Body of pancreas (tissue), 4 donors: ENCODE measurements around the gene OSBPL6. TPM values are rescaled to one million over a fixed set of nuclear protein-coding genes. Genes with fewer than 3 reads are reported as not detected.
"Not testable (repeated sequence)": the region's sequence is repeated elsewhere in the genome, so short reads cannot be mapped to it uniquely, and the experiment has no call there.

Experiments used
- ATAC-seq: fragments of 150-250 bp; one replicate; pipeline ENCODE4 v1.9.1; 2016
- DNase-seq, 4 donors: peaks; one replicate each; pipeline ENCODE4 v3.0.0-alpha.2; 2019
- H3K27ac ChIP-seq, 4 donors: fragments of 200-600 bp; sonication (generic); 1 replicate in 3 of 4; 2 replicates in 1 of 4; pipeline versions ENCODE4 v1.5.1 to v1.6.1; 2016 to 2019; ENCODE audit warnings: mild to moderate bottlenecking in 1 of 4, mixed read lengths in 1 of 4, moderate library complexity in 1 of 4
- H3K27me3 ChIP-seq, 2 donors: fragments of 200-600 bp; sonication (generic); one replicate each; pipeline ENCODE4 v1.6.0; 2016; ENCODE audit warnings: mild to moderate bottlenecking in 1 of 2
- H3K36me3 ChIP-seq, 2 donors: fragments of 200-600 bp; sonication (generic); replicated peaks in 1 of 2; 2 replicates each; pipeline ENCODE4 v1.5.1; 2016; ENCODE audit warnings: low read depth in 2 of 2; ENCODE audit not compliant: insufficient read depth in 1 of 2
- H3K4me1 ChIP-seq: fragments of 200-600 bp; sonication (generic); one replicate; pipeline ENCODE4 v1.6.0; 2016
- H3K4me3 ChIP-seq, 2 donors: fragments of 200-600 bp; sonication (generic); 1 replicate in 1 of 2; 2 replicates in 1 of 2; pipeline ENCODE4 v1.5.1; 2016 to 2019
- H3K9me3 ChIP-seq, 3 donors: fragments of 200-600 bp; sonication (generic); 1 replicate in 2 of 3; 2 replicates in 1 of 3; pipeline ENCODE4 v1.5.1; 2016
- POLR2A ChIP-seq, 3 donors: fragments of 450-650 bp; IDR thresholded peaks; one replicate each; pipeline ENCODE4 v1.6.1; 2016; ENCODE audit warnings: antibody characterized with exemption in 3 of 3, mild to moderate bottlenecking in 2 of 3
- WGBS, 2 donors: methylation state at CpG; one replicate each; pipeline ENCODE4 v1.1.5; 2017; 5-methylcytosine and 5-hydroxymethylcytosine counted together
- intact Hi-C: fragments of 100-400 bp; cut with DNase I; formaldehyde crosslinking; loops from one replicate; pipeline ENCODE4 v1.15.1; 2023
- total RNA-seq, 2 donors: library from RNA; depleted of rRNA; stranded (reverse); fragments of >200 nt; gene quantifications; one replicate each; pipeline ENCODE4 v1.1.0, GENCODE V29; 2016
- TF ChIP-seq, protein P1 (sequence below), 7 experiments: fragments of 450-650 bp in 4 of 7; fragments of 200-600 bp in 3 of 7; sonication (generic) in 3 of 7; IDR thresholded peaks; one replicate each; pipeline ENCODE4 v1.5.1; 2016 to 2019; ENCODE audit warnings: antibody characterized with exemption in 7 of 7

OSBPL6 gene
- total RNA-seq, 2 donors from 2014 or later: 0.26 to 2.0 TPM

DNA sequence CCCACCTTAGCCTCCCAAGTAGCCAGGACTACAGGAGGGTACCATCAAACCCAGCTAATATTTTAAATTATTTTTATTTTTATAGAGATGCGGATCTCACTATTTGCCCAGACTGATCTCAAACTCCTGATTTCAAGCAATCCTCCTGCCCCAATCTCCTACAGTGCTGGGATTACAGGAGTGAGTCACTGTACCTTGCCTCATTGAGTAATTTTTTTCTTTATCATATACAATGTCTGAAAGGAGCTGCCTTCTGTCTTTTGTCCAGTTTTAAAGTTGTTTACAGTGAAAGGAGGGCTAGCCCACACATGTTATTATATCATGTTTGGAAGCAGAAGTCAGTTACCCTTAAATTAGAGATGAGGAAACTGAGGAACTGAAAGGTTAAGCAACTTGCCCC is 224.1 kb downstream of the OSBPL6 start:
- WGBS, 2 donors: 83 to 86% methylated on average over 1 of the region's 1 CpG
- ATAC-seq: no peak
- H3K36me3 ChIP-seq: no peaks in the 10 kb centered on the region
- H3K27ac ChIP-seq: no peak overlapping the region
- TF ChIP-seq, protein P1, sequence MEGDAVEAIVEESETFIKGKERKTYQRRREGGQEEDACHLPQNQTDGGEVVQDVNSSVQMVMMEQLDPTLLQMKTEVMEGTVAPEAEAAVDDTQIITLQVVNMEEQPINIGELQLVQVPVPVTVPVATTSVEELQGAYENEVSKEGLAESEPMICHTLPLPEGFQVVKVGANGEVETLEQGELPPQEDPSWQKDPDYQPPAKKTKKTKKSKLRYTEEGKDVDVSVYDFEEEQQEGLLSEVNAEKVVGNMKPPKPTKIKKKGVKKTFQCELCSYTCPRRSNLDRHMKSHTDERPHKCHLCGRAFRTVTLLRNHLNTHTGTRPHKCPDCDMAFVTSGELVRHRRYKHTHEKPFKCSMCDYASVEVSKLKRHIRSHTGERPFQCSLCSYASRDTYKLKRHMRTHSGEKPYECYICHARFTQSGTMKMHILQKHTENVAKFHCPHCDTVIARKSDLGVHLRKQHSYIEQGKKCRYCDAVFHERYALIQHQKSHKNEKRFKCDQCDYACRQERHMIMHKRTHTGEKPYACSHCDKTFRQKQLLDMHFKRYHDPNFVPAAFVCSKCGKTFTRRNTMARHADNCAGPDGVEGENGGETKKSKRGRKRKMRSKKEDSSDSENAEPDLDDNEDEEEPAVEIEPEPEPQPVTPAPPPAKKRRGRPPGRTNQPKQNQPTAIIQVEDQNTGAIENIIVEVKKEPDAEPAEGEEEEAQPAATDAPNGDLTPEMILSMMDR (IDR thresholded peaks at IDR 0.05): no peak
- no peak for TF ChIP-seq POLR2A (IDR thresholded peaks at IDR 0.05)
- no peaks in the 10 kb centered on the region for H3K27me3 ChIP-seq
- H3K4me1 ChIP-seq: peaks cover 6% of the 10 kb centered on the region
- intact Hi-C loops: no loop called here
- DNase-seq: no peak
- no peaks in the 10 kb centered on the region for H3K9me3 ChIP-seq
- no peak overlapping the region for H3K4me3 ChIP-seq

DNA sequence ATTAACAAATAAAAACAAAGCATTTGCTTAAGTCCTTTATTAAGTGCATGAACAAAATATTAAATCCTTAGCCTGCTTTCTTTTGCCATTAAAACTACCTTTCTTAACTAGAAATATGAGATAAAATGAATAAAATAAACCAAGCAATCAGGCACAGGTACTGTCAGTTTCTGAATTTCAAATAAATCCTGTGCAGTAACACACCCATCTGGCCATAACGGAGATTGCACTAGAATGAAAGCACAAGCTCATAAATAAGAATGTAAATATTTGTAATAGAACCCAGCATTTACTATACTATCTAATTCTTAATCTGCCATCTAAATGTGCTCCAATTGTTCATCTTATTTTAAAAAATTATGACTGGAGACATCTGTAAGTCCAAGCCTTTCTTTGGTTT is 224.8 kb downstream of the OSBPL6 start:
- no peaks in the 10 kb centered on the region for H3K36me3 ChIP-seq
- DNase-seq: no peak

DNA sequence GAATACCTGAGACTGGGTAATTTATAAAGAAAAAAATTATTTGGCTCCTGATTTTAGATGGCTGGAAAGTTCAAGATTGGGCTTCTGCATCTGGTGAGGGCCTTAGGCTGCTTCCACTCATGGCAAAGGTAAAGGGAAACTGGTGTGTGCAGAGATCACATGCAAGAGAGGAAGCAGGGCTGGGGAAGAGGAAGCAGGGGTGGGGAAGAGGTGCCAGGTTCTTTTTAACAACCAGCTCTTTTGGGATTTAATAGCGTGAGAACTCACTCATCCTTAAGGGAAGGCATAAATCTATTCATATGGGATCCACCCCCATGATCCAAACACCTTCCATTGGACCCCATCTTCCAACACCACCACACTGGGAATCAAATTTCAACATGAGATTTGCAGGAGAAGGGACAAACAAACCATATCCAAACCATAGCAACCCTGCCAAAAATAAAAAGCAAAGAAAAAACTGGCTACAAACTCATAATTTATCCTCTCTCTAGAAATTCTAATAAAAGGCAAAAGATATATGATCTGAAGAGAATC is 226.2 kb downstream of the OSBPL6 start:
- no peak for ATAC-seq
- Histone ChIP-seq H3K4me3 (no peak overlapping the region), H3K27ac (no peak overlapping the region), H3K27me3 (no peaks in the 10 kb centered on the region), H3K4me1 (no peaks in the 10 kb centered on the region), H3K36me3 (no peaks in the 10 kb centered on the region), H3K9me3 (no peaks in the 10 kb centered on the region)
- no peak for DNase-seq
- WGBS, 2 donors: 64 to 71% methylated on average over 1 of the region's 1 CpG
- intact Hi-C loops: no loop called here
- TF ChIP-seq, protein P1 (IDR thresholded peaks at IDR 0.05): no peak
- TF ChIP-seq POLR2A (IDR thresholded peaks at IDR 0.05): no peak

More for the DNA sequence above, 224.8 kb downstream of the OSBPL6 start:
- no peak overlapping the region for H3K4me3 ChIP-seq
- no peak for ATAC-seq
- no peak overlapping the region for H3K27ac ChIP-seq
- no peaks in the 10 kb centered on the region for H3K27me3 ChIP-seq
- intact Hi-C loops: no loop called here
- 4 to 16% methylated on average over 1 of the region's 1 CpG for WGBS, 2 donors
- TF ChIP-seq, protein P1 (IDR thresholded peaks at IDR 0.05): peak in 4 of 7 experiments; percentile 7 to 26 (median 20)
- no peak for TF ChIP-seq POLR2A (IDR thresholded peaks at IDR 0.05)
- peaks cover 6% of the 10 kb centered on the region for H3K4me1 ChIP-seq
- H3K9me3 ChIP-seq: no peaks in the 10 kb centered on the region

DNA sequence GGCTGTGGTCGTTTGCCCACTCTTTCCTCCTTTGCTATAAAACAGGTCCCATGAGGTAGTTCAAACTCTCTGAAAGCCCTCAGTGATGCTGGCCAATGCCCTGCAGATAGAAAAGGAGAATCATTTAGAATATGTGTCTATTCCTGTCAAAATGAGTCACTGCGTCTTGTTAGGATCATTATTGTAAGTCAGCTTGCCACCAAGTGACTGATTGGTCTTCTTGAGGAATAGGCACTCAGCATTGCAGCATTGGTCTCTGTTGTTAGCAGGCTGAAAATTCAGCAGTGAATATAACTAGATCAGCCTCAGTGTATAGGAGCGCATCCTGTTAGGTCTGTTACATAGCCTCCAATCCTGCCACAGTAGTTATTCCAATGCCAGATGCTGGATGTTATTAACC is 227.8 kb downstream of the OSBPL6 start:
- 82 to 90% methylated on average over 3 of the region's 3 CpGs for WGBS, 2 donors
- no peak for TF ChIP-seq POLR2A (IDR thresholded peaks at IDR 0.05)
- TF ChIP-seq, protein P1 (IDR thresholded peaks at IDR 0.05): no peak
- Histone ChIP-seq H3K36me3 (no peaks in the 10 kb centered on the region), H3K9me3 (no peaks in the 10 kb centered on the region), H3K27me3 (no peaks in the 10 kb centered on the region), H3K27ac (no peak overlapping the region), H3K4me3 (no peak overlapping the region), H3K4me1 (no peaks in the 10 kb centered on the region)
- intact Hi-C loops: no loop called here
- ATAC-seq: no peak
- no peak for DNase-seq

DNA sequence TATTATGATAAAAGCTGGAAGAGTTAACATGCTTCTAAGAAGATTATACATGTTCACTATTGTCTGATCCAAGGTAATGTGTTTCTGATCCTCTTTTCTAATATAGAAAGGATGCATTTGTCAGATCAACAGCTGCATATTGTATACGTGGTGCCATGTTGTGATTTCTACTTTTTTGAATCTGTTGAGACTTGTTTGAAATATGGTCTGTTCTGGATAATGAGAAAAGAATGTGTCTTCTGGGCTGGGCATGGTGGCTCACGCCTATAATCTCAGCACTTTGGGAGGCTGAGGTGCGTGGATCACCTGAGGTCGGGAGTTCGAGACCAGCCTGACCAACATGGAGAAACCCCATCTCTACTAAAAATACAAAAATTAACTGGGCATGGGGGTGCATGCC is 229.4 kb downstream of the OSBPL6 start:
- H3K4me1 ChIP-seq, H3K9me3 ChIP-seq, ATAC-seq, H3K36me3 ChIP-seq, H3K27ac ChIP-seq, intact Hi-C loops, H3K27me3 ChIP-seq, H3K4me3 ChIP-seq, DNase-seq: not testable (repeated sequence)
- WGBS, 2 donors: 95% methylated on average over 5 of the region's 5 CpGs
